ENCODE data around the gene C2orf15.
"Not testable (repeated sequence)": the region's sequence is repeated elsewhere in the genome, so short reads cannot be mapped to it uniquely, and the experiment has no call there.

The C2orf15 gene, protein sequence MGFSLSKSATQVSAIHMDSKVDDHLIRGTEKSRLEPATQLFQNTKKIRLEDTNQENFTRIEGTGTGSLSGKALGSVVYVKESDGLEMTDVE

DNA sequence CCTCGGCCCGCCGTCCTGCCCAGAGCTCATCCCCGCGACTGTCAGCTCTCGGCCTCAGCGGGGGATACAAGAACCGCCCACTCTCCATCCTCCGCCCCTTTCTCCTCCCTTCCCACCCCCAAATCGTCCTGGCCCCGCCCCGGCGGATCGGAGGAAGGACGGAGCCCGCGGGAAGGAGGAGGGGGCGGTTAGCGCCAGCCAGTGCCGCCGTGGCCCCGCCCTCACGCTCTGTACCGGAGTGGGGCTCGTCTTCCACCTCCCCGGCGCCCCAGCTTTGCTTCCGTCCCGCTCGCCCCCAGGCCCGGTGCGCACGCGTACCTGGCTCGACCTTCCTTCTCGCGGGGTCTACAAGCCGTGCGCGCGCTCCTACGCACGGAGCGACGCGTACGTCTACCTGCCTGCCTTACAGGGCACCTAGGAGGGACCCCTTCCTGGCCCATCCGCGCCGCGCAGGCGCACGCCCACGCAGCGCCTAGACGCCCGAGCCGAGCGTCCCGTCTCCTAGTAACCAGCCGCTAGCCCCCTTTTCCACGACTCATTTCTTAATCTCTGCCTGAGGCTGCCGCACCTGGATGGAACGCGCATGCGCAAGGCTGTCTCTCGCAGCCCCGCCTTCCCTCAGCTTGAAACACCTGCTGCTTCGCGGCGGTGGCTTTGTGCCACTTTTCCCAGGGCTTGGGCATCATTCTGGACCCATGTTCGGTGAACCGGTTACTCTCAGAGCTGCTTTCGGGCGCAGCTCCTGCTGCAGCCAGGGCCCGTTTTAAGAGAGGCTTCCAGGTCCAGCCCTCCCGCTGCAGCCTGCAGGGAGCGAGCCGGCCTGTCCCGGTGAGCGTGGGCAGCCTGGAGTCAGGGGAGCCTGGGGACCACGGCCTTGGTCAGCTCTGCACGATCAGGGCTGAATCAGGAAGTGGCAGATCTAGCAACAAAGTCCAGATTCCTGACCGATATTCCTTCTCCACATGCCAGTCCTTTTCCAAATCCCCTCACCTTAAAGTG is at the start of gene C2orf15:
Gene C2orf15 (plus strand): TSS at position 598 of the 999 bp plus-strand sequence. CDS start 8,852 bp downstream, outside the sequence.
- in situ Hi-C loops (cut with HindIII; ENCODE audit: low sequenced_read_pairs) = no loop called here

DNA sequence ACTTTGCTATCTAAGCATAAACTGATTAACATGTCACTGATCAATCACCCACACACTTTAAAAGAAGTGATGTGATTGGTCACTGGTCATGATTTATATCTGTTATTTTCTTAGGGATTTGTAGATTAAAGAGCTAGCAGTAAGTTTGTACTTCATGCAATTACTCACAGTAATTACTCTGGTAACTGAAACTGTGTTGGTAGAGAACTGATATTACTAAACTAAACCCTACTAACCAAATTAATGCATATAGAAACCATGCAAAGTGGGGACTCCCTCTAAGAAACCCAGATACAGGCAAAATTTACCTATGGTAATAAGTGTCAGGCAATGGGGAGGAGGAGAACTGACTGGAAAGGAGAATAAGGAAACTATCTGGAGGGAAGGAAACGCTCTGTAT is 44.8 kb upstream of the C2orf15 start:
- in situ Hi-C loops (cut with HindIII; ENCODE audit: low sequenced_read_pairs) = no loop called here

DNA sequence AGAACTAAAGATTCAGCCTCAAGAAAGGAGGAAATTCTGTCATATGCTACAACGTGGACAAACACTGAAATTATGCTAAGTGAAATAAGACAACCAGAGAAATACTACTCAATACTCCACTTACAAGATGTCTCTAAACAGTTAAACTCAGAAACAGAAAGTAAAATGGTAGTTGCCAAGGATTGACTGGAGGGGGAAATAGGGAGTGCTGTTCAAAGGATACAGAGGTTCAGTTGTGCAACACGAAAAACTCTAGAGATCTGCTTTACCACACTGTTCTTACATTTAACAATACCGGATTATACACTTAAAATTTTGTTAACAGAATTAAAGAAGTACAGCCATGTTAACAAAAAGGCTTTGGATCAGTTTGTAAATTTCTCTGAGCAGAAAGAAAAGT is 39.8 kb upstream of the C2orf15 start:
- in situ Hi-C loops (cut with HindIII; ENCODE audit: low sequenced_read_pairs) = no loop called here

DNA sequence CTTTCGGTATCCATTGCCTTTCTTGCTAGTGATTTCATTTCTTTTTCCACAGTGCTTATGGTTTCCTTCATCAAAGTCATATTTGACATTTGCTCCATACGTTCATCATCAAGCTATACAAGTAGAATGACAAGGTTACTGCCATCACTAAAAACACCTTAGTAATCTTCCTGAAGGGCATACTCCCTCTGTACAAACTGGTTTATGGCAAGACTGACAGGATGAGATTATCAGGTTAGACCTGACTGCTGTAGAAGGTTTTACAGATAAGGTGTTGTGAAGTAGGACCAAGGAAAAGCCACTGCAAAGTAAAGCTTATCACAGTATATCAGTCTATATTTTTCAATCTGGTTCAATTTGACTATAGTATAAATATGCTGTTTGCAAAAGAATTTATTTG is 37.5 kb upstream of the C2orf15 start:
- in situ Hi-C loops (cut with HindIII; ENCODE audit: low sequenced_read_pairs) = no loop called here

DNA sequence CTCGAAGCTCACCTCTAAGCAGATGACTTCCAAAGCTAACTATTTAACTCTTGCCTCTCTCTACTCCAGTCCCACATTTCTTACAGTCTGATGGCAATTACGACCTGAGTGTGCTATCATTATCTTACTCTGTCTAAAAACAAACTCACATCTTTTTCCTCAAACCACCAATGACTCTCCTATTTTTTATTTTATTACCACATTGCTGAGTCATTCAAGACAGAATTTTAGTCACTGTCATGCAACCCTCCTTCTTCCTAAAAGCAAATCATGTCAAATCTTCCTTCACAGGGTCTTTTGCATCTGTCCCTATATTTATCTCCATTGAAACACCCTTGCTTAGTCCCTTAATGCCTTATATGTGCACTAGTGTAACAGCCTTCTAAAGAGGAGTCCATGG is 34.6 kb upstream of the C2orf15 start:
- in situ Hi-C loops (cut with HindIII; ENCODE audit: low sequenced_read_pairs) = no loop called here

DNA sequence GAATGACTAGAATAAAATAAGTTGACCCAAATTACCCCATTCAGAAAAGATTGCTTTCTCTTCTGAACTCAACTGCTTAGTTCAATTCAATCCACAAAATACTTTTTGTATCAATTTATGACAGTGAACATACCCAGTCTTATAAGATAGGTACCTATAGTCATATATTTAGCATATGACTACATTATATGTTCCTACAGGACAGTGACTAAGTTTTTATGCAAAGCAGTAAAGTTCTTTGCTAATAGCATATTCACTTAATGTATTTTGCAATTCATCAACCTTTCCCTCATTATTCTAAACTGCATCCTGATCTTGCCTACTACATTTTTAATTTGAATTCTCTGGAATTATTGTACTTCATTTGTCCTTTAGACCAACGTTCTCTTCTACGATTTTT is 30.3 kb upstream of the C2orf15 start:
- in situ Hi-C loops (cut with HindIII; ENCODE audit: low sequenced_read_pairs) = no loop called here

DNA sequence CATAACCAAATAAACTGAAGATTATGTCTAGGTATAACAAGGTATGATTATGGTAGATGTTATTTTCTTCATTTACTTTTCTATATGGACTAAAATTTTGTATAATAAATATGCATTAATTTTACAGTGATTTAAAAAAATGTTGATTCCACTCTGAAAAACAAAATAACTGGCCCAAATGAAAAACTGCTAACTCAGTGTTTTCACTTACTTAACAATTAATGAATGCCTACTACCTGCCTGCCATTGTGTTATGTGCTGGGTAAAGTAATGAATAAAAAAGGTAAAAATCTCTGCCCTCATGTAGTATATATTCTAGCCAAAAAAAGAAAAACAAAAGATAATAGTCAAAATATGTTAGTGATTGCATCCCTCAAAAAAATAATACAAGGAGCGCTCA is 29.6 kb upstream of the C2orf15 start:
- in situ Hi-C loops (cut with HindIII; ENCODE audit: low sequenced_read_pairs) = no loop called here

DNA sequence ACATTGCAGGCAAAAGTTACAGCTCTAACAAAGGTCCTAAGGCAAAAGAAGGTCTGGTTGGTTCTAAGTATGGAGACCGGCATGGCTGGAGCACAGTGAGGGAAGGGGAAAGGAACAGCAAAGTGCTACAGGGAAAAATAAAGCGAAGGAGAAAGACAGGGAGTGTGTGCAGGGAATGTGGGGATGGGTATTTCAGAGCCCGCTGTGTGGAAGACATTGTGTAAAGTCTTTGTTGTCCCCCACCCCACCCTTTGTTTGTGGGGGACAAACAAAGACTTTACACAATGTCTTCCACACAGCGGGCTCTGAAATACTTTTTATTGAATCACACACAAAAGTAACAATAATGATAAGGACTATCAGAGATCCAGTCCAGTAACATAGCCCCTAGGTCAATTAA is 28.9 kb upstream of the C2orf15 start:
- in situ Hi-C loops (cut with HindIII; ENCODE audit: low sequenced_read_pairs) = no loop called here

DNA sequence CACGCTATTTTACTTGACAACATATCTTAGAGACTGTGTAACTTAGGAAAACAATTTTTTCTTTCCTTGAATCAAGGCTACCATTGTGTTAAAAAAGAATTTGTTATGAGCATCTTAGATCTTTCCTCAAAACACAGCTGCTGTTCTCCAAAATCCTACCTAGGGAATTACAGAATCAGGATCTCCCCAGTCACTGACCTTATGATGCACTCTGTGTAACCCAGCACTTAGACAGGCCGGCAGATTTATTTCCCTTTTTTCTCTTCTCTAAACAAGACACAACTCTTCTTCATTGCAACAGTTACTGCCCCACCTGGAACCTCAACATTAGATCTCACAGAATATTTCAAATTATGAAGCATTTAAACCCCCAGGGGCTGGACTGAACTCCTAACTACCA is 13.5 kb upstream of the C2orf15 start:
- in situ Hi-C loops (cut with HindIII; ENCODE audit: low sequenced_read_pairs) = no loop called here

DNA sequence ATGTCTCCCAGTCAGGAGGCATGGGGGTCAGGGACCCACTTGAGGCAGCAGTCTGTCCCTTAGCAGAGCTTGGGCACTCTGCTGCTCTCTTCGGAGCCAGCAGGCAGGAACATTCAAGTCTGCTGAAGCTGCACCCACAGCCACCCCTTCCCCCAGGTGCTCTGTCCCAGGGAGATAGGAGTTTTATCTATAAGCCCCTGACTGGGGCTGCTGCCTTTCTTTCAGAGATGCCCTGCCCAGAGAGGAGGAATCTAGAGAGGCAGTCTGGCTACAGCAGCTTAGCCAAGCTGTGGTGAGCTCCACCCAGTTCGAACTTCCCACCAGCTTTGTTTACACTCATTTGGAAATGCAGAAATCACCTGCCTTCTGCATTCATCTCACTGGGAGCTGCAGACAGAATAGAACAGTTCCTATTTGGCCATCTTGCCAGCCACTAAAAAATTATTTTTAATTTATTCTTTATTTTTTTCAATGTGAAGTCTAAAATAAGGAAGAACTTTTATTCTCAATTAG is 6.4 kb upstream of the C2orf15 start:
- in situ Hi-C loops (cut with HindIII; ENCODE audit: low sequenced_read_pairs) = not testable (repeated sequence)

DNA sequence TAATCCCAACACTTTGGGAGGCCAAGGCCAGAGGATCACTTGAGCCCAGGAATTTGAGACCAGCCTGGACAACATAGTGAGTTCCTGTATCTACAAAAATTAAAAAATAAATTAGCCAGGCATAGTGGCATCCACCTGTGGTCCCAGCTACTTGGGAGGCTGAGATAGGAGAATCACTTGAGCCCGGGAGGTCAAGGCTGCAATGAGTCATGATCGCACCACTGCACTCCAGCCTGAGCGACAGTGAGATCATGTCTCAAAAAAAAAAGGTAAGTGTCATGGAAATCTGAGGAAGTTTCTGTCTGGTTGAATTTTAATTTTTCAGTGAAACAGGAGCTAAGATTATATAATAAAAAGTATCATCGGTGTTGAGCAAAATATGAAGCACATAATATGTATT is 2.5 kb upstream of the C2orf15 start:
- in situ Hi-C loops (cut with HindIII; ENCODE audit: low sequenced_read_pairs) = no loop called here

DNA sequence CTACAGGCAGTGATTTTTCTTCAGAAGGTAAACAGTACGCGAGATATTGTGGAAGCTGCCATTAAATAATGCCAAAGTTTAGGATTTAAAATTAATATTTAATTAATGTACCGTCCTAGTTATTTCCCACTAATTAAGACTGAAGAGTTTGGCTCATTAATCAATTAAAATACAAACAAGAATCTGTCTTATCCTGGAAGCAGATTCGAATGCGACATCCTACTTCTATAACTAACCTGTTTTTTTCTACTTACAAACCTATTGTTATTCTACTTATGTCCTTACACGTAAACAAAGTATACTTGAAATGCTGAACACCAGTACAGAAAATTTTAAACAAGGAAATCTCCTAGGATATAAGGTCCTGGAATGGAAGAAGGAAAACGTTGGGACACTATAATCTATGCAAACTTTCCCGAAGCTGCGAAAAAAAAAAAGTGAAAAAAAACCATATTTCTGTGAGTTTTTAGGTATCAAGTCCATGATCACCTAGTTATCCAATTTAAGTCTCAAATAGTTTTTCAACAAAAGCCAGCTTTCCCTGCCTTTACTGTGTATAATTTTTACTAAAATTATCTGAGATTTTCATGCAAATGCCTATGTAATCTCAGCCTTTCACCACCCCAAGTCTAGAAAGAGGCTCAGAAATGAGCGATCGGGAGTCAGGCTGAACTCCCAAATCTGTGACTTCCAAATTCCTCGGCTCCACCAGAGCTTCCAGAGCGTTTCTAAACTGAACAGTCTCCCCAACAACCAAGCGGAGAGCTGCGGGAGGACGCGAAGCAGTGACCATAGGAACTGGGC is 1.2 kb upstream of the C2orf15 start:
- in situ Hi-C loops (cut with HindIII; ENCODE audit: low sequenced_read_pairs) = no loop called here

DNA sequence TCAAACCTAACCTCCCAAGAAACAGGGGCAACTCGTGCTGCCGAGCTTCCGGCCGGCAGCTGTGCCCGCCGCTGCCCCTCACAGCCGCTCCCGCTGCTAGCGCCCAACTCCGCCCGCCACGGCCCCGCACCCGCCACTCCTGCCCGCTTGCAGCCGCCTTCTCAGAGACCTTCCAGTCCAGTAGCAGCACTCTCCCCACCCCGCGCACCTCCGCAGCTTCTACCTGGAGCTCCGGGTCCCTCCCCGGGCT is 722 bp upstream of the C2orf15 start:
- in situ Hi-C loops (cut with HindIII; ENCODE audit: low sequenced_read_pairs) = no loop called here

DNA sequence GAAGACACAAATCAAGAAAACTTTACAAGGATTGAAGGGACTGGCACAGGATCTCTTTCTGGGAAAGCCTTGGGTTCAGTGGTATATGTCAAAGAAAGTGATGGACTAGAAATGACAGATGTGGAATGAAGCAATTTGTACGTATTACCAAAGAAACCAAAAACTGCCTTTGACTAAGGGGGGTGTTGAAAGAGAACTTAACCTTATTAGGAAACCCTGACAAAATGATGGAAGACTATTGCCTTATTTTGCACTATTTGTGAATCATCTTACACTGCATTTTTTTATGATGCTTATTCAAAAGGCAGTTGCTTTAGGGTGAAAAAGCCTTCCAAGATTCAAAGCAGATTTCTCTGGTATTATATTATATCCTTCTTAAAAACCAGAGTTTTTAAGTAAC is 9.2 kb downstream of the C2orf15 start:
- in situ Hi-C loops (cut with HindIII; ENCODE audit: low sequenced_read_pairs) = no loop called here

DNA sequence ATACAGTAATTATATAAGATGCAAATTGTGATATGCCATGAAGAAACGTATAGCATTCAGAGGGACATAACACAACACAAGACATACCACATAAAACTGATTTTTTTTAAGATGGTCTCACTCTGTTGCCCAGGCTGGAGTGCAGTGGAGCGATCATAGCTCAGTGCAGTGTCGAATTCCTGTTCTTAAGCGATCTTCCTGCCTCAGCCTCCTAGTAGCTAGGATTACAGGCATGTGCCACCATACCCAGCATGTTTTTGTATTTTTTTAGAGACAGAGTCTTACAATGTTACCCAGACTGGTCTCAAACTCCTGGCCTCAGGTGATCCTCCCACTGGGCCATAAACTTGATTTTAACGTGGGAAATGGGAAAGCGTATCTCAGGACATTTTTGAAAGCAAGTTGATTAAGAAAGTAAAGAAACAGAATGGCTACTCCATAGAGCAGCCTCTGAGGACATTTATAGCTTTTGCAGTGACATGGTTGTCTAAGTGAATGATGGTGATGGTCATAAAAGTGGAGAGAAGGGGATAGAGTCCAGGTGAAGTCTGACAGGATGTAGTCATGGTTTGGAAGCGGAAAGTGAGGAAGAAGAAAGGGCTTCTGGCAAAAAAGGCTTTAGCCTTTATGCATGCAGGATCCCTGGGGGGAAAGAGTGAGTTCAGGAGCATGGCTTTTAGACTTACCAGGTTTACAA is 10.8 kb downstream of the C2orf15 start:
- in situ Hi-C loops (cut with HindIII; ENCODE audit: low sequenced_read_pairs) = no loop called here

DNA sequence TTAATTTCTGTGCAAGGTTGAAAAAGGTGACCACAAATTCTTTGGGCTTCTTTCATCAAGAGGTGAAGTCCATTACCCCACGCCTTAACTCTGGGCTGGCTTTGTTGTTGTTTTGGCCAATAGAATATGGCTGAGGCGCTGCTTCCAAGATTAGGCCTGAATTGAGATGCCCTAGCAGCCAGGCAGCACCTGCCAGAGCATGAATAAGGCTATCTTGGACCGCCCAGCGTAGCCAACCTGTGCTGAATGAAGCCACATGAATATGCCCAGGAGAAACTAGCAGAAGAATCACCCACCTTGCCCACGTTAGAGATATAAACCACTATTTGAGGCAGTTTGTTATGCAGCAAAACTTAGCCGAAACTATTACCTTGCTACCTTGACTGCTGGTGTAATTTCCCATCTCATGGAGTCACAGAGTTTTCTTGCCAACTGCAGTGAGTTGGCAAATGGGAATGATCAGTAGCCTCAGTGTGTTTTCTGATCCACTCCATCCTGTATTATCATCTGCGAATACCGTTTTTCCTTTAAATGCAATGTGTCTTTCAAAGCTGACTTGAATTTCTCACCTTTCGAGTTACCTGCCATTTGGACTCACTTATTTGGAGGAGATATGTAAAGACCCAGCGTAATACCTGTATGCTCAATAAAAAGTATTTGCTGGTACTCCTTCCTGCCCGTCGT is 12.6 kb downstream of the C2orf15 start:
- in situ Hi-C loops (cut with HindIII; ENCODE audit: low sequenced_read_pairs) = no loop called here

DNA sequence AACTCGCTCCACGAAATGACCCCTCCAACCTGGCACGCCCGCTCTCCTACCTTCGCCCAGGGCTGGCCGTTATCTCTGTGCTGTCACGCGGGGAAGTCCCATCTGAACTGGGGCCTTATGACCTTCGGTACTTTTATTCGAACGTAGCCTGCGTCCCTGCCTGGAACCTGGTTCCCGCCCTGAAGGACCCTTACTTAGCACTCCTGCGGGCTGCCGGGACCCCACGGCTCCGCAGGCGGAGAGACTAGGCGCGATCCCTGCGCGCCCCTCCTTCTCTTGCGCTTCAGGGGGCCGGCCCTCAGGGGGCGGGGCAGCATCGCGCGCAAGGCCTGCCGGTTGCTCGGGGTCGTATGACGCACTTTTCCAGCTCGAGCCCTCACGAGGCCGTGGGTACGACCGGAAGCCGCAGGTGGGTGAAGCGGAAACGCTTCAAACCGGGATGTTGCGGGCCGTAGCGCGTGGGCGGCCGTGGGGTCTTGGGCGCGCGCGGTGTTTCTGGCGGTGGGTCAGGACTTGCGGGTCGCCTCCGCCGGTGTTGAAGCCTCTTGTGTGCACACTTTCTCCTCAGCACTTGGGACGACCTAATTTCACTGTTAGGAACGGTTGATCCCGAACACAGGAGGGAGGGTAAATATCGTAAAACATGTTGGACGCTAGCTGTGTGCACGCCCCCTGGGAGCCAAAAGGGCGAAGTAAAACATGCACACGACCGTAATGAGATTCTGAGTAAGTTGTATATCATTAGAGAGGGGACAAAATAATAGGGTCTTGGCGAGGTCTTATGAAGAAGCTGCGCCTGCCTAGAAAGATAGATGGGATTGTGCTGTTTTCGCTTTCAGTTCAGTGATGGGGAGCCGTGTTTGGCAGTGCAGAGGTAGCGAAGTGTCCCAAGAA is 13.4 kb downstream of the C2orf15 start, which contains the start of the genes LIPT1 and TSGA10:
Gene LIPT1 (plus strand): TSS at position 325 of the 894 bp plus-strand sequence. CDS start 6,991 bp downstream, outside the sequence.
Gene TSGA10 (minus strand): TSS at position 300 of the 894 bp plus-strand sequence. CDS start 45,503 bp downstream, outside the sequence.
- in situ Hi-C loops (cut with HindIII; ENCODE audit: low sequenced_read_pairs) = no loop called here

DNA sequence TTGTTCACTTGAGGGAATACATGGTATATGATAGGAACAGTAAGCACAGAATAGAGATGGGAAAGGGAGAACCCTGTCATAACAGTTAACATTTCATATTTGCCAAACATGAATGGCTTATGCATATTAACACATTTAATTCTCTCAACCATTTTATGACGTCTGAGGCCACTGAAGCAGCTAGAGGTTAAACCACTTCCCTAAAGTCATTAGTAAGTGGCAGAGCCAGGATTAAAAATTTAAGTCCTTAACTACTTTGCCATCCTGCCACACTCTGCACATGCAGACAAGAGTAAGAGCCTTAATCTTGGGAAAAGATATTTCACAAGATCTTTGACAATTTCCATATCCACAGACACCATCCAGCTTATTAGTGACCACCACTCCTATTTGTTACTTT is 15.4 kb downstream of the C2orf15 start:
- in situ Hi-C loops (cut with HindIII; ENCODE audit: low sequenced_read_pairs) = no loop called here

DNA sequence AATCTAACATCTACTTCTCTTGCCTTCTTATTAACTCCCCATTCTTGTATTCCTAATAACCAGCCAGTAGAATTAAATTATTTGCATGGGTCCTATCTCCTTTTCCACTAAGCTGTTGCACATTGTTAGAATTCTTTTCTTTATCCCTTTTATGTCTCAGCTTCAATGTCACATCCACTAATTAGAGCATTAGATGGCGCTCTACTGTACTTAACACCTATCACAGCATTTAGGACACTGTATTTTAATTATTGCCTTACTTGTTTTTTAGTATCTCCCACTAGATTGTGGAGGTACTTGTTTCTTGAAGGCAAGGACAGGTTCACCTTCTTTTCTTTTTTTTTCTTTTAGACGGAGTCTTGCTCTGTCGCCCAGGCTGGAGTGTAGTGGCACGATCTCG is 17.1 kb downstream of the C2orf15 start:
- in situ Hi-C loops (cut with HindIII; ENCODE audit: low sequenced_read_pairs) = no loop called here

Measured in DLD1 (cell line).